Fibroblast of lung (primary cell): ENCODE measurements around the gene NUP93.

ENCODE experiments used
- CTCF ChIP-seq, 2 donors: IDR thresholded peaks in 1 of 2; conservative IDR thresholded peaks in 1 of 2; 1 replicate in 1 of 2; 2 replicates in 1 of 2; pipeline ENCODE4 v1.5.1; 2011 to 2012; ENCODE audit warnings: low read length in 2 of 2, control low read depth in 1 of 2, inconsistent platforms in 1 of 2, low read depth in 1 of 2, mild to moderate bottlenecking in 1 of 2
- EZH2 ChIP-seq: IDR thresholded peaks from 2 replicates; pipeline ENCODE4 v1.5.1; 2012; ENCODE audit warnings: low read length, control low read depth, mild to moderate bottlenecking; ENCODE audit errors: missing control alignments

GRCh38 chr16:56852968-56853367 is 123.0 kb downstream of the NUP93 start:
- TF ChIP-seq CTCF (conservative IDR thresholded peaks at IDR 0.05 in 1 of 2, IDR thresholded peaks at IDR 0.05 in 1 of 2; ENCODE audit: low read depth in 1 of 2, low read length in 2 of 2), result no peak
- no peak for TF ChIP-seq EZH2
